NOMO-1 treated with dmso at 0.1 percent for 144 hours (cell line): ENCODE measurements around the gene NOTCH4.
"Not testable (repeated sequence)": the region's sequence is repeated elsewhere in the genome, so short reads cannot be mapped to it uniquely, and the experiment has no call there.

Experiments
- DNase-seq: peaks from one replicate; lab custom pipeline; 2025; ENCODE audit not compliant: unreplicated experiment; lab: John Stamatoyannopoulos, UW

NOTCH4 gene

DNA sequence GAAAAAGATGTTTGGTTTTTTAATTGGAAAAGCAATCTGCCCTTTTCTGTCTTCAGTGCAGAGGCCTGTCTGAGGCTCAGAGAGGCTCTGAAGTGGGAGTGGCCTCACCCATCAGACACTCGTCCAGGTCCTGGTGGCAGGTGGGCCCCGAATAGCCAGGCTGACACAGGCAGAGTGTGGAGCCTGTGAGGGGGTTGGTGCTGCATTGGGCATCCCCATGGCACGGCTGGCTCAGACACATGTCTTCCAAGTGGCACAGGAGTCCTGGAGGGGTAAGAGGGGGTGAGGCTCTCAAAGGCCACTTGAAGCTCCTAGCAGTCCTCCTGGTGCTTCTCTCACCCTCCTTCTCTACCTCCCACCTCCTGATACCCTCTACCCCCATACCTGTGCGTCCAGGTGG lies 3.8 kb downstream of the NOTCH4 start:
- no peak for DNase-seq

DNA sequence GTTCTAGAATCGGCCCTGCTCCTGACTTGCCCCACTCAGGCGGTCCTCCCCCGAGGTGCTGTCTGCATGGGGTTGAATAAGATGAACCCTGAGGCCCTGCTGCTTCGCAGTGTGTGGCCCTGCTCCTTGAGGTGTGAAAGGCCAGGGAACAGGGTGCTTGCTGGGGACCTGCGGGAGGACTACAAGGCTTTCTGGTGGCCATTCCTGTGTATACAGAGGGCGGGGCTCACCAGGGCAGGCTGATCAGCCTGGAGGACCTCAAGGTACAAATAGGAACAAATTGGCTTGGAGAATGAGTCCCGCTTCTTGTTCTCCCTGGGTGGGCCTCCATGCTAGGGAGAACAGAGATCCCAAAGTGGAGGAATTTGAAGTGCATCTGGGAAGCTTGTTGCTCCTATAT lies 5.7 kb downstream of the NOTCH4 start:
- DNase-seq, result no peak

DNA sequence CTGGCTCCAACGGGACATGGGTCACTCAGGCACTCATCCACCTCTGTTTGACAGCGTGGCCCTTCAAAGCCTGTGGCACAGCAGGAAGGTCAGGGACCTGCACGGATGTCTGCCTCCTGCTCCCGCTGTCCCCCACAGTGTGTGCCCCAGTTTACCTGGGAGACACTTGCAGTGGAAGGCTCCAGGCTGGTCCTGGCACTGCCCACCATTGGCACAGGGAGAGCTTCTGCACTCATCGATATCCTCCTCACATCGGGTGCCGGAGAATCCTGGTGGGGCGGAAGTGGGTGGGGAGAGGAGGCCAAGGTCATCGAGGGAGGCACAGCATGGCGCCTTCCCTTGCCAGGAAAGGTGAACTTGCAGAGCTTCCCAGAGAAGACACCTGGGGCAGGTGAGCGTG lies 6.9 kb downstream of the NOTCH4 start:
- DNase-seq, result no peak

DNA sequence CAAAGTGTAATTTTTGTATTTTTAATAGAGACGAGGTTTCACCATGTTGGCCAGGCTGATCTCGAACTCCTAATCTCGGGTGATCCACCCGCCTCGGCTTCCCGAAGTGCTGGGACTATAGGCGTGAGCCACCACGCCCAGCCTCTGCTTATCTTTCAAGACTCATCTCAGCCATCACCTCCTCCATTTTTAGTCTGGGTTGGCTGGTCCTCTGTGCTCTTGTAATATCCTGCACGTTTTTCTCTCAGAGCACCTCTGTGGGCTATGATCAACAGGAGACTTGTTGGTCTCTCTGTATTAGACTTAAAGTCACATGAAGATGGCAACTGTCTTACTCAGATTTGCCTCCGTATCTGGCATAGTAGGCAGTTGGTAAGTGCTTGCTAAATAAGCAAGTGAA lies 7.6 kb downstream of the NOTCH4 start:
- DNase-seq, result no peak

DNA sequence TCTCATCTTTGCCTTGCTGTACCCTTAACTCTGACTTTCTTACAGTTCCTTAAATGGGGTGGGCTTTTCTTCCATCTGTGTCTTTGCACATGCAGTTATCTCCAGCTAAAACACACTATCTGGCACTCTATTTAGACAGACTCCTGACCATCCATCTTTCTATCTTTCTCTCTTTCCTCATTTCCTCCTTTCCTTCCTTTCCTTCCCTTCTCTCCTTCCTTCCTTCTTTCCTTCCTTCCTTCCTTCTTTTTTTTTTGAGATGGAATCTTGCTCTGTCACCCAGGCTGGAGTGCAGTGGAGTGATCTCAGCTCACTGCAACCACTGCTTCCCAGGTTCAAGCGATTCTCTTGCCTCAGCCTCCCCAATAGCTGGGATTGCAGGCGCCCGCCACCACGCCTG lies 8.2 kb downstream of the NOTCH4 start:
- no peak for DNase-seq

DNA sequence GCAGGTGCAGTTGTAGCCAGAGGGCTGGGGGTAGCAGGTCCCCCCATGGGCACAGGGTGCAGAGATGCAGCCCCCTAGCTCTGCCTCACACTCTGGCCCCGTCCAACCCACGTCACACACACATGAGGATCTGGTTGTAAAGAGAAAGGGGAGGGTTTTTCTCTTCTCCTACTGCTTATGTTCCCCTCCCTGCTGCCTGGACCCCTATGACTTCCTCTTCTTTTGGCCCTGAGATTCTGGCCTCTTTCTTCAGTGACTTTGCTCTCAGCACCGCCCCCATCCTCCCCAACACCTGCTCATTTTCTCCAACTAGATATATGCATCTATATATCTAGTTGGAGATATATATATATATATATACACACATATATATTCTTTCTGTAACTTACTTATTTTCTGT lies 9.7 kb downstream of the NOTCH4 start:
- DNase-seq, result no peak

DNA sequence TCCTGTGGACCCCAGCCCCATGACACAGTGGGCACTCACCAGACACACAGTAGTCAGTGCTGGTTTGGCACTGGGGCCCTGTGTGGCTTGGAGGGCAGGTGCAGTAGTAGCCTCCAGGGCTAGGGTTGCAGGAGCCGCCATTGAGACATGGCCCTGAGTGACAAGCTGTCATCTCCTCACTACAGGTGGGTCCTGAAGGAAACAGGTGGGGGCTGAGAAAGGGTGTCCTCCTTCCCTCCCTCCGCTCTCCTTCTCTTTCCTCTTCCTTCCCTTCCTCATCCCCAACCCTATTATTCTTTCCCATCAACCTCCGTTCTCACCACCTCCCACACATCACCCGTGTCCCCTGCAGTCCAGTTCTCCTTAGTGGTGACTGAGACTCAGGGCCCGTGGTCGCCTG lies 10.2 kb downstream of the NOTCH4 start:
- no peak for DNase-seq

DNA sequence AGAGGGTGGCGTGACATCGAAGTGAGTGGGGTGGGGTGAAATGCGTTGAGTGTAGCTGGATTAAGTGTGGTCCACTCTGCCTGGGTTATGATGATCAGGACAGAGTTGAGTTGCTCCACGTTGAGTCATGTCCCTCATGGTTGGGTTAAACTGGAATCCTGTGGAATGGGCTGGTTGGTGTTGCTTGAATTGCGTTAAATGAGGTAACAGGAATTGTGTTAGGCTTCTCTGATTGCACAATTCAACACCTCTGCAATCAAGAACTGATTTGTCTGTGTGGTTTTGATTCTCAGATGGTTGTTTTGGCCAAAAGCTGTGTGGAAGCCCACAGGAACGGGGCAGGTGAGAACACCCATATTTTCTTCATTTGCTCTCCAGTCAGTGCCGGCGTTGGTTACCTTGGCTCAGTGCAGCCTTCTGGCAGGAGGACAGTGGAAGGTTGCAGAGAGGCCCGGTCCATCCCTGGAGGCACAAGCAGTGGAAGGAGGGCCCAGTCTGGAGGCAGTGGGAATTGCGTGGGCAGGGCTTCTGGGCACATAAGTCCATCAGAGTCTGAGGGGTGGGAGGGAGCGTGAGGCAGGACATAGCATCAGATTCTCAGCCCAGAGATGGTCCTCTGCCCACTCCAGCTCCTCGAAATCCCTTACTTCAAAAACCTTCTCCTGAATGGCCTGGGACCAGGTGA lies 11.6 kb downstream of the NOTCH4 start:
- no peak for DNase-seq

DNA sequence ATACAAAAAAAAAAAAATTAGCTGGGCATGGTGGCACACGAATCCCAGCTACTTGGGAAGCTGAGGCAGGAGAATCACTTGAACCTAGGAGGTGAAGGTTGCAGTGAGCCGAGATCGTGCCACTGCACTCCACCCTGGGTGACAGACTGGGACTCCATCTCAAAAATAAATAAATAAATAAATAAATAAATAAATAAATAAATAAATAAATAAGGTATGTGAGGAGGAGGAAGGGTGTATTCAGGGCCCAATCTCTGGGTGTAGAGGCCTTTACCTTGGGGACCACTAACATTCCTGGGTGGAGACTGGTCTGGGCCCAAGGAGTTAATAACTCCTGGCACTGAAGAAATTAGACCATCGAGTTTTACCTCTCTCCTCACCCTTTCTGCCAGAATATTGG lies 12.4 kb downstream of the NOTCH4 start:
- DNase-seq, result not testable (repeated sequence)

DNA sequence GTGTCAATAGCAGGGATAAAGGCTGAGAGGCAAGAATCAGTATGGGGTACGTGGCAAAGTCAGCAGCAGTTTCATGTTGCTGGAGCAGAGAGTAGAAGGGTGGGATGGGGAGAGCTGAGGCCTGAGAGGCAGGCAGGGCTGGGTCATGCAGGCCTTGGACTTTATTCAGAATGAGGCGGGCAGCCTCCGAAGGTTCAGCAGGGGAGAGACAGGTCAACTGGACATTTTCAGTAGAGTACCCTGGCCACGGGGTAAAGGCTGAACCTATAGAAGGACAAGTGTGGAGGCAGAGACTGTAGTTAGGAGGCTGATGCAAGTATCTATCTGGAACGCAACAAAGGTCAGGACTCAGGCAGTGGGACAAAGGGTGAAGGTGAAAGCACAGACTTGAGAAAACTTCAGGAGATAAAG lies 13.7 kb downstream of the NOTCH4 start:
- DNase-seq, result no peak

DNA sequence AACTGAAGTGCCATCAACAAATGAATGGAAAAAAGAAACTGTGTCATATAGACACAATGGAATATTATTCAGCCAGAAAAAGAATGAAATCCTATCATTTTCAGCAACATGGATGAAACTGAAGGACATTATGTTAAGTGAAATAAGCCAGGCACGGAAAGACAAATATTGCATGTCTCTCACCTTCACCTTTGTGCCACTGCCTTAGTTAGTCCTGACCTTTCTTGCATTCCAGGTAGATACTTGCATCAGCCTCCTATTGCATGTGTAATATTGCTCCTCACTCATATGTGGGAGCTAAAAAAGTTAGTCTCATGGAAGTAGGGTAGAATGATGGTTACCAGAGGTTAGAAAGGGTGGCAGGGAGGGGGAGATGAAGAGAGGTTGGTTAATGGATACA lies 14.9 kb downstream of the NOTCH4 start:
- no peak for DNase-seq

DNA sequence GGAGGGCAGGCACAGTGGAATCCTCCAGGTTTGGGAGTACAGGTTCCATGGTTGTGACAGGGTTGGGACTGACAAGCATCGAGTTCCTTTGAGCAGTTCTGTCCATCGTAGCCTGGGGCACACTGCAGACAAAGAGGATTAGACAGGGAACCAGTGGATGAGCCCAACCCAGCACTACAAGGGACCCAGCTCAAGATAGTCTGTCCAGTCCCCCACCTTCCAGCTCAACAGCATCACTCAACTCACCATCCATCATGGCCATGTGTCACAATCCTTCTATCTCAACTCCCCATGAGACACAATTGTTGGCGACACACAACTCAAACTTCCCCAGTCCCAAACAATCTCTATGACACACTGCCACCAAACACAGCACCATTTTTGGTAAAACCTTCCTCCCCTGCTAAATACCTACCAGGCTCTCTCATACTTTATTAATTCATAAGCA lies 19.6 kb downstream of the NOTCH4 start:
- DNase-seq, result no peak

DNA sequence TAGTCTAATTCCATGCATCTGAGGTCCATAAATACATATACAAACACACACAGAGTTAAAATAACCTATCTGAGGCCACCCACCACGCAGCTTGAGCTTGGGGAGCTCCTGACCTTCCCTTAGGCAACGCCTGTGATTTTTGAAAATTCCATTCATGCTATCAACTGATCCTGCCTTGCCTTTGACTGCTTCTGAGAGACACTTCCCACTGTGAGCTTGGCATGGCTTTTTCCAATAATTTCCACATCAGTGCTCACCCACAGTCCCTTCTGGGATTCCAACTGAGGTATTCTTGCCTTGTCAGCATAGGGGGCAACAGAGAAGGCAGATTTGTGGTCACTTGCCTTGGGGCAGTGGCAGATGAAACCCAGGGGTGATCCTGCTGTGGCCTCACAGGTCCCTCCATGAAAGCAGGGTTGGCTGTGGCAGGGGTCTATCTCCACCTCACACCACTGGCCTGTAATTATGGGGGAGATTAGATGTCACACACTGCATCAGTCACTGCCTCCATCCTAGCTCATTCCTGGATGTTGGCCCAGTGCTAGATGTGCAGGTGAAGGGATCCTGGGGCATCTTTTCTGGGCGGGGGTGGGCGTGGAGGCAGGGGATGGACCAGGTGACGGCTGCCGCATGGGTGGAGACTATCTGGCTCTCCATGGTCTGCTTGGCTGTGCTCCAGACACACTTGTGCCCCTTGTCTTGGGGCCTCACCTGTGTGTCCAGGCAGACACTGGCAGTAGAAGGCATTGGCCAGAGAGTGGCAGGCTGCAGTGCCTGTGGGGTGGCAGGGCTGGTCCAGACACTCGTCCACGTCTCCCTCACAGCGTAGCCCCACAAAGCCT lies 20.2 kb downstream of the NOTCH4 start:
- no peak for DNase-seq

DNA sequence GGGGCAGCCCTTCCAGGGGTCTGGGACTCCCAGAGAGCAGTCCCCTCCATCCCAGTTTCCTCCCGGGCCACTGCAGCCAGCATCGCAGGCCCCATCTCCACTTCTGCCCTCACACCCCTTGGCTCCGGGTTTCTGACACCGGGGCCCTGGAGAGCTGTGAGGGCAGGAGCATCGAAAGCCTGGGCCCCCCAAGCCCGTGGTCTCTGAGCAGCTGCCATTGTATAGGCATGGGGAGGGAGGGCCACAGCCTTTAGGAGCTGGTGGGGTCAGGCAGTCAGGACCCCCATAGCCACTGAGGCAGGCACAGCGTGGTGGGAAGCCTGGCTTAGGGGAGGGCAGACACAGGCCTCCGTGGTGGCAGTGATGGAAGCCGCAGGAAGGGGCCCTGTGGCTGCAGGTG lies 21.7 kb downstream of the NOTCH4 start:
- no peak for DNase-seq

DNA sequence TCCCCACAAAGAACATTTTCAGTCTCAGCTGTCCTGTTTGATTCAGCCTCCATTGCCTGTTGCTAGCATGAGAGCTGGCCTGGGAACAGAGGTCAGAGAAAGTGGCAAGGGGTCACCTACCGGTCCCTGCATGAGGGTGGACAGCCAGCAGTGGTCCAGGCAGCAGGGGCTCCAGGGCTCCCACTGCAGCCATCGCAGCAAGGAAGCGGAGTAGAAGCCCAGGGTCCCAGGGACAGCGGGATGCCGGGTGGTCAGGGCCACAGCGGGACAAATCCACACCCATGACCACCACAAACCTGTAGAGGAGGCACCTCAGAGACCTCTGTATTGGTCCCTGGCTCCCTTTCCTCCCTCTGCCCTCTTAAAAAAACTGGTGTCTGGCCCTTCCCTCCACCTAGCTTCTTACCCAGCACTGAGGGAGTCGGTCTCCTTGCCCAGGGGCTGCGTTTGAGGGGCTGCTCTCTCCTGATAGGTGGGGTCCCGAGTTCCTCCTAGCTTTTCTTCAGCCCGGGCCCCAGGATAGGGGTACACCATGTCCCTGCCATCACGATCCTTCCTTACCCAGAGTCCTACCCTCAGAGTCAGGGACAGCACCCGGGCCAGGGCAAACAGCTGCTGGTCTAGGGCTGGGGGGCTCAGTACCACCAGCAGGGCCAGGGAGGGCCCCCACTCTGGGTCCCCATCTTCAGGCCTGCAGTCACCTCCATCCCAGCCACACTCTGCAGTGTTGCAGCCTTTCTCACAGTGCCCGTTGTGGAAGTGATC lies 23.0 kb downstream of the NOTCH4 start:
- no peak for DNase-seq

DNA sequence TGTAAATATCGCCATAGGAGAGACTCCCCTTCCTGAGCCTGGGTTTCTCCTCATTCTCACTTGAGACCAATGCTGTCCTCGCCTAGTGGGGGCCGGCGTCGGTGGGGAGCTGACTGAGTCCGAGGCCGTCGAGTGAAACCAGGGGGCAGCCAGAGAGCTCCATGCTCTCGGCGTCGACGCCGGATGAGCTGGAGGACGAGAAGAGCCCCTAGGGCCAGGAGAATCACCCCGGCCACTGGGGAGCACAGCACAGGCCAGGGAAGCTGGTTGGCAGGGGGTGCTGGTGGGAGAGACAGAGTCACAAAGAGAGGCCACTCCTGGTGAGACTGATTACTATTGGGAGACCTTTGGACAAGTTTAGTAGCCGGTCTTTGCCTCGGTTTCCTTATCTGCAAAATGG lies 25.0 kb downstream of the NOTCH4 start:
- no peak for DNase-seq

DNA sequence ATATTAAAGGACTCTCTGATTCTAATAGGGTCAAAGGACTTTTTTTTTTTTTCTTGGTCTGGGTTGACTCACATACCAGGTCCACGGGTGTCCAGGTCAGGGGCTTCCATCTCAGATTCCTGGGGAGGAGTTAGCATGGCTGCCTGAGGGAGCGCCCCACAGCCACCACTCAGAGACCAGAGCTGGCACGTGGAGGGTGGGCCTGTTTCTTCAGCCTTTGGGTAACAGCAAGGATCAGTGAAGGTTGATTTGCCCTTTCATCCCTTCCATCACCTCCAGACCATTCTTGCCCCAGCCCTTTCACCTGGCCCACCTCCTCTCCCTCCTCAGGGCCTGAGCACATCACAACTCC lies 25.5 kb downstream of the NOTCH4 start:
- DNase-seq, result no peak

DNA sequence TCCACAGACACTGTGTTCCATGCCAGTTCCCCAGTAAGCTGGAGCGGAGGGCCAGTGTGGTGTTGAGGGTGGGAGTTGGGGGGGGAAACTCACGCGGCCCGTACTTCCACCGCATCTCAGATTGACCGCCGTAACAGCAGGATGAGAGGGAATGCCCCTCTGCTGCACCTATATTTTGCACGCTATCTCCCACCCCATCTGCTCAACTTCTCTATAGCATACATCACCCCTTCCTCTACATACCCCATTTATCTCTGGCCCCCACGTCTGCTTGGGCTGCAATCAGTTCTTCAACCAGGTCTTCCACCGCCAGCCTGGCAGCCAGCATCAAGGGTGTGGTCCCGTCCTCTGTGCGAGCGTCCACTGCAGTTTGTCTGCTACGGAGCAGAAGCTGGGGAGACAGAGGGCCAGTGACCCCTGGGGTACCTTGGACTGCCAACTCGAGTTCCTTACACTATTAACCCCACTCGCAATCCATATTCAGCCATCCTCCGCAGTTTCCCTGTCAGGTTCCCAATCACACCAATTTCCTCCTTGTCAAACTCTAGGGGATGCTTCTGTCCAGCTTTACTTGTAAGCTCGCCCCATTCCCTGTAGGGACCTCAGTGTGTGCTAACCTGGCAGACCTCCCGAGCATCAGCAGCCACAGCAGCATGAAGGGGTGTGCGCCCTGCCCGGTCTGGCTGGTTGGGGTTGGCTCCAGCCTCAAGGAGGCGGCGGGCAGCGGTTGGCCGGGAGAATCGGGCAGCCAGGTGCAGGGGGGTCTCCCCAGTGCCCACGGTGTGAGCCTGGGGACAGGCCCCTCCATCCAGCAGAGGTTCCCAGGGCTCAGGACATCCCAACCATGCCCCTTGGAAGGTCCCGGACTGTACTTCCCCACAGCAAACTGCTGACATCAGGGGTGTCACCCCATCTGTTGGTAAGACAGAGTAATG lies 26.9 kb downstream of the NOTCH4 start:
- DNase-seq, result no peak

DNA sequence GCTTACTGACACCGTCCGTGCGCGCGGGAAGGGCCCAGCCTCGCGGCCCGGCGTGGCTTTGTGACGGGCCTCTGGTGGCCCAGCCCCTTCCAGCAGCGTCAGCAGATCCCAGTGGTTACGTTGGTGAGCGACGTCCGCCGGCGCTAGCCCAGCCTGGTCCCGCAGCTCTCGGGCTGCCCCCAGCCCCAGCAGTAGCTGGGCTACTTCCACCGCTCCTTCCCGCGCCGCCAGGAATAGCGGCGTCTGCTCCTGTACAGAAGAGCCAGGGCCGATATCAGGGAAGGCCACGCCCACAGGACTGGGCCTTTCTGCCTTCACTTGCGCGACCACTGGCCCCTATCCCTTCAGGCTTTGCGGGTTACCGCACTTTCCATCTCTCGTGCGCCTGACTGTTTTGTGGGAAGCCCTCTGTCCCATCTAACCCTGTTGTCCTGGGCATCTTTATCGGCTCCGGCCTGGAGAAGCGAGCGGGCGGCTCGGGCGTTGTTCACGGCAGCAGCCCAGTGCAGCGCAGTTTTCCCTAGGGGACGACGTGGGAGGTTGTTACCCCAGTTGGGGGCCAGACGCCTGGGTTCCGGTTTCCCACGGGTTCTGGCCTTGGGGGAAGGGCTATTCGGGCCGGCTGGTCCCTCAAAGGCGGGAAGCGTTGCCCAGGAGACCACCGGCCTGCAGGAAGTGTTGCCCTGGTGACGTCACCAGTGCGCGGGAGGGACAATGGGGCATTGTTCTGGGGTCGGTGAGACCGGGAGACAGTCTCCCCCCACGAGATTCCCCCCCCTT lies 27.8 kb downstream of the NOTCH4 start:
- no peak for DNase-seq

DNA sequence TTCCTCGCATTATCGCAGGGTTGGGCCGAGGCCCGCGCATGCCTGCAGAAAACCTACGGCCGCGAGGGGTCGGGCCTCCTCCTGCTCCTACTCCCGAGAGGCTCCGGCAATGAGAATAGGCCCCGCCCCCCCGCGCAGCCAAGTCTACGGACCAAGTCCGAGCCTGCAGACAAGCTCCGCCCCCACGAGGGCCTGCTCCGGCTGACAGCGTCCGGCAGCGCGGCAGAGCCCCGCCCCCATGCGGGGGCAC lies 28.3 kb downstream of the NOTCH4 start:
- peak; percentile 100 for DNase-seq
